NK-92 treated with Interleukin-12 subunit alpha and Interleukin-12 subunit beta, amount 100 ng/mL, for 24 hours (cell line): ENCODE data around the gene PTPRE.

Experiments used
- DNase-seq: peaks from one replicate; lab custom pipeline; 2025; lab: John Stamatoyannopoulos, UW

PTPRE gene

GRCh38 chr10:128095027-128095752, 188.3 kb downstream of the PTPRE start:
- peak; percentile 9 for DNase-seq

- DNase-seq, result no peak
These were observed 189.0 kb downstream of the PTPRE start for GRCh38 chr10:128095753-128096469.

GRCh38 chr10:128096486-128097199, 189.7 kb downstream of the PTPRE start:
- DNase-seq, result no peak

- no peak for DNase-seq
These were observed 190.9 kb downstream of the PTPRE start for GRCh38 chr10:128097783-128098182.

GRCh38 chr10:128098631-128099030, 191.7 kb downstream of the PTPRE start:
- DNase-seq, result no peak

- no peak for DNase-seq
These were observed 193.0 kb downstream of the PTPRE start for GRCh38 chr10:128099901-128100300.

GRCh38 chr10:128101901-128102300, 195.0 kb downstream of the PTPRE start:
- no peak for DNase-seq

- DNase-seq, result no peak
These were observed 195.8 kb downstream of the PTPRE start for GRCh38 chr10:128102480-128103228.

GRCh38 chr10:128103229-128103714, 196.4 kb downstream of the PTPRE start:
- DNase-seq, result no peak

- no peak for DNase-seq
These were observed 198.5 kb downstream of the PTPRE start for GRCh38 chr10:128105383-128105782.

- no peak for DNase-seq
These were observed 202.8 kb downstream of the PTPRE start for GRCh38 chr10:128109707-128110106.

GRCh38 chr10:128110339-128110738, 203.4 kb downstream of the PTPRE start:
- no peak for DNase-seq

- DNase-seq, result no peak
These were observed 204.8 kb downstream of the PTPRE start for GRCh38 chr10:128111696-128112095.

- DNase-seq, result no peak
These were observed 206.1 kb downstream of the PTPRE start for GRCh38 chr10:128113026-128113425.

- DNase-seq, result no peak
These were observed 208.0 kb downstream of the PTPRE start for GRCh38 chr10:128114901-128115300.

- DNase-seq, result no peak
These were observed 208.5 kb downstream of the PTPRE start for GRCh38 chr10:128115356-128115755.

- DNase-seq, result no peak
These were observed 209.3 kb downstream of the PTPRE start for GRCh38 chr10:128116187-128116586.

- DNase-seq, result no peak
These were observed 210.1 kb downstream of the PTPRE start for GRCh38 chr10:128116851-128117615.

GRCh38 chr10:128121750-128122412, 215.0 kb downstream of the PTPRE start:
- no peak for DNase-seq

- no peak for DNase-seq
These were observed 216.0 kb downstream of the PTPRE start for GRCh38 chr10:128122931-128123330.

GRCh38 chr10:128123846-128124245, 216.9 kb downstream of the PTPRE start:
- no peak for DNase-seq
